ENCODE data around the gene NECTIN1. TPM values are rescaled to one million over a fixed set of nuclear protein-coding genes. Genes with fewer than 3 reads are reported as not detected.

Gene NECTIN1
- total RNA-seq, 1 donor from 2014 or later = 62.9 TPM

DNA sequence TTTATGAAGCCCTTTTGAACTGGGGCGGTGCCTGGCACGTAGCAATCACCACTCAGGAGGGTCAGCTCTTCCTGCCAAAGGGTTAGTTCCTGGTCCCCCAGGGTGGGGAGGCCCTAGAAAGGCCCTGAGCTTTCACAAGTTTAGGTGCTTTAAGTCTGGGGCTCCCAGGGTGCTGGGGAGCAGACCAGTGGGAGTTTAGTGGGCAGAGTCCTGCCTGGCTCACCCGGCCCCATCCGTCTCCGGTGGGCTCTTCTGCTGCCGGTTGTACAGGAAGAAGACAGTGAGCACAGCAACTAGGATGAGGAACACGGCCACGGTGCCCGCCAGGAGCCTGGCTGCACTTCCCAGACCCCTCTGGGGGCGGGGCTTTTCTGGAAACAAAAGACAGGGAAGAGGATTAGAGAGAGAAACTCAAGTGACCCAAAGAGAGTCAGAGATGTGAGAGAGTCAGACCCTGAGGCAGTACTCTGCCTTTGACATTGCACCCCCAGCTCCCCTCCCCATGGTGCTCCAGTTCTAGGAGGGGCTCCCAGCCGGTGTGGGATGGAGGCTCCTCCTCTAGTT lies 89.3 kb downstream of the NECTIN1 start:
- no peak for DNase-seq (ENCODE audit: extremely low spot score, unreplicated experiment)

DNA sequence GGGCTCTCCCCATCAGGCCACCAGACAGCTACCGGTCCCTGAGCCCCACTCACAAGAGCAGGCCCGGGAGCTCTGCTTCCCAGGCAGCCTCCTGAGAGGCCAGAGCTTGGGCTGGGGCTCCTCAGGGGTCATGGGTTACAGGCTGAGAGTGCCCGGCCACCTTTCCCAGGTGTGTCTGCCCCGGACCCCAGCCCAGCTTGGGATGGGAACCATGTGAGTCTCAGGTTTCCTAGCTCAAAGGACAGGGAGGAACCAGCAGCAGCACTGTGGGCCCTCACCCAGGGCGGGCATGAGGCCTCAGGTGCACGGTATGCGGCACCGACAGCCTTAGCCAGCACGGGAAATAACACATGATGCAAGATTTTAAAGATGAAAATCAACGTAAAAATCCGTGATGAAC lies 90.1 kb downstream of the NECTIN1 start:
- H3K4me1 Mint-ChIP-seq (ENCODE audit: unreplicated experiment) = peaks cover 11% of the 10 kb centered on the region
- TF ChIP-seq, protein P1, sequence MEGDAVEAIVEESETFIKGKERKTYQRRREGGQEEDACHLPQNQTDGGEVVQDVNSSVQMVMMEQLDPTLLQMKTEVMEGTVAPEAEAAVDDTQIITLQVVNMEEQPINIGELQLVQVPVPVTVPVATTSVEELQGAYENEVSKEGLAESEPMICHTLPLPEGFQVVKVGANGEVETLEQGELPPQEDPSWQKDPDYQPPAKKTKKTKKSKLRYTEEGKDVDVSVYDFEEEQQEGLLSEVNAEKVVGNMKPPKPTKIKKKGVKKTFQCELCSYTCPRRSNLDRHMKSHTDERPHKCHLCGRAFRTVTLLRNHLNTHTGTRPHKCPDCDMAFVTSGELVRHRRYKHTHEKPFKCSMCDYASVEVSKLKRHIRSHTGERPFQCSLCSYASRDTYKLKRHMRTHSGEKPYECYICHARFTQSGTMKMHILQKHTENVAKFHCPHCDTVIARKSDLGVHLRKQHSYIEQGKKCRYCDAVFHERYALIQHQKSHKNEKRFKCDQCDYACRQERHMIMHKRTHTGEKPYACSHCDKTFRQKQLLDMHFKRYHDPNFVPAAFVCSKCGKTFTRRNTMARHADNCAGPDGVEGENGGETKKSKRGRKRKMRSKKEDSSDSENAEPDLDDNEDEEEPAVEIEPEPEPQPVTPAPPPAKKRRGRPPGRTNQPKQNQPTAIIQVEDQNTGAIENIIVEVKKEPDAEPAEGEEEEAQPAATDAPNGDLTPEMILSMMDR (conservative IDR thresholded peaks at IDR 0.05) = no peak

More for the DNA sequence above, 89.3 kb downstream of the NECTIN1 start:
- no peaks in the 10 kb centered on the region for H3K36me3 Mint-ChIP-seq
- peaks cover 11% of the 10 kb centered on the region for H3K4me1 Mint-ChIP-seq (ENCODE audit: unreplicated experiment)
- TF ChIP-seq, protein P1 (conservative IDR thresholded peaks at IDR 0.05) = no peak
- no peak overlapping the region for H3K4me3 Mint-ChIP-seq
- H3K27me3 Mint-ChIP-seq = peaks cover 12% of the 10 kb centered on the region
- no peaks in the 10 kb centered on the region for H3K9me3 Mint-ChIP-seq
- H3K27ac Mint-ChIP-seq = no peak overlapping the region

DNA sequence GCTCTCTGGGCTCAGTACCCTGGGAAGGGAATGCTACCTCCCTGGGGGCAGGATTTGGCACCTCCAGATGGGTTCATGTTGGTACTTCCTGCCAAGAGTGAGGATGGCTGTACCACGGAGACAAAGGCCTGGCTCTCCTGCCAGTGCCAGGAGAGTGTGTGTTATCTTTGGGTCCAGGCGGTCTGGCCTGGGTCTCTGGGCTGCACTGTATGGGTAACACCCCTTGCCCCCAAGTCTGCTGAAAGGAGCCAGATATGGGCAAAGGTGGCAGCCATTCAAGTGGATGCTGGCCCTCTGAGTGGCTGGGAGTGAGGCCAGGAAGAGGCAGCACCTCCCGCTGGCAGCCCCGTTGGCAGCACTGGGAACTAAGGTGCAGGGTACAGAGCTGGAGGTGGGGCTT lies 91.5 kb downstream of the NECTIN1 start:
- H3K9me3 Mint-ChIP-seq = no peaks in the 10 kb centered on the region
- H3K27me3 Mint-ChIP-seq = peaks cover 9% of the 10 kb centered on the region
- no peaks in the 10 kb centered on the region for H3K36me3 Mint-ChIP-seq
- no peak for DNase-seq (ENCODE audit: extremely low spot score, unreplicated experiment)
- TF ChIP-seq, protein P1 (conservative IDR thresholded peaks at IDR 0.05) = no peak
- peaks cover 11% of the 10 kb centered on the region for H3K4me1 Mint-ChIP-seq (ENCODE audit: unreplicated experiment)
- H3K4me3 Mint-ChIP-seq = no peak overlapping the region
- H3K27ac Mint-ChIP-seq = no peak overlapping the region

More for the DNA sequence above, 90.1 kb downstream of the NECTIN1 start:
- Mint-ChIP-seq H3K27me3 (peaks cover 9% of the 10 kb centered on the region), H3K9me3 (no peaks in the 10 kb centered on the region), H3K27ac (no peak overlapping the region), H3K36me3 (no peaks in the 10 kb centered on the region), H3K4me3 (no peak overlapping the region)
- DNase-seq (ENCODE audit: extremely low spot score, unreplicated experiment) = no peak

DNA sequence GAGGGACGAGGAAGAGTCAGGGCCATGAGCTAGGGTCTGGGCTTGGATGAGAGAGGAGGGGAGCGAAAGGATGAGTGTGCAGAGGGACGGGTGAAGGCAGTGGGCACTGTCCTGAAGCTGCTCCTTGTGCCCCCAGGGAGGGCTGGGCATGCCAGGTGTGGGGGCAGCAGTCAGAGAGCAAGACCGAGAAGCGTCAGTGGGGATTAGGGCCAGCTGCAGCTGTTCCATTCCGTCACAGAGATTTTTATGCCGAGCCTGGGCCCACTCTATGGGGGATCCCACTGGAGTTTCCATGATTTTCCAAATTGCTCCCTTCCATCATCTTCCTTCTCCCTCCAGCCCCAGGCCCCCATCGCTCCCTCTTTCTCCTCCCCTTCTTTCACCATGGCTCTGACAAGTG lies 93.2 kb downstream of the NECTIN1 start:
- no peaks in the 10 kb centered on the region for H3K36me3 Mint-ChIP-seq
- TF ChIP-seq, protein P1 (conservative IDR thresholded peaks at IDR 0.05) = no peak
- peaks cover 10% of the 10 kb centered on the region for H3K27me3 Mint-ChIP-seq
- H3K4me1 Mint-ChIP-seq (ENCODE audit: unreplicated experiment) = peaks cover 7% of the 10 kb centered on the region
- H3K27ac Mint-ChIP-seq = no peak overlapping the region
- no peak overlapping the region for H3K4me3 Mint-ChIP-seq
- DNase-seq (ENCODE audit: extremely low spot score, unreplicated experiment) = no peak
- no peaks in the 10 kb centered on the region for H3K9me3 Mint-ChIP-seq

DNA sequence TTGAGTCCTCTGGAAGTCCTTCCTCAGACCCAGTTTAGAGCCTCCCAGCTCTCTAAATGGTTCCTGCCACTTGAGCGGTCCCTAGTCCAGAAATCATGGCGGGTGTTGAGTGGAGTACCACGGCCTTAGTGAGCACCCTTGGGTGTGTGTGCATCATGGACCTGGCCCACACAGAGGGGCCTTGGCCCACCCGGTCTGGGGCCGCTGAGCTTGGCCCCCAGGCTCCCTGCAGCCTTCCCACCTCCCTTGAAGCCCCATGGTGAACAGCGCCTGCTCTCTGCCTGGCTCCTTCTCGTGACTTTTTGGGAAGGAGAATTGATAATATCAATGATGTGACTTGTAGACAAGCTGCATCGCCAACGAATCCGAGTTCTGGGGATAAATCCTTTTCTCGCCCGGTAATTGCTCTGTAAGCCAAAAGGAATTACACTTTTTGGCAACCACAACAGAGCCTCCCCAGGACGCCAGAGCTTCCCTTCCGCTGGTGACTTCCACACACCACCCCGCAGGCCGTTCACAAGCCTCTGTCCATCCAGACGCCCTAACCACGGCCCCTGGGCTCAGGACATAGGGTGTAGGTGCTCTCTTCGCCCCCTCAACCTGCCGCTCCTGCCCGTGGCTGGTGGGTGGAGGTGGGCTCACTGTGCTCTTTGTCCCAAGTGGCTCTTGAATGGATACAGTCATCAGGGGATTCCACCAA lies 93.8 kb downstream of the NECTIN1 start:
- TF ChIP-seq, protein P1 (conservative IDR thresholded peaks at IDR 0.05) = no peak
- Mint-ChIP-seq H3K9me3 (no peaks in the 10 kb centered on the region), H3K36me3 (no peaks in the 10 kb centered on the region), H3K4me1 (ENCODE audit: unreplicated experiment) (peaks cover 6% of the 10 kb centered on the region), H3K4me3 (no peak overlapping the region), H3K27me3 (peaks cover 8% of the 10 kb centered on the region), H3K27ac (no peak overlapping the region)
- no peak for DNase-seq (ENCODE audit: extremely low spot score, unreplicated experiment)

All from type B pancreatic cell (in vitro differentiated cells).